GM13976 (cell line): Measurements from ENCODE around the gene FAM151A.
"Not testable (repeated sequence)": the region's sequence is repeated elsewhere in the genome, so short reads cannot be mapped to it uniquely, and the experiment has no call there.

Source experiments
- DNase-seq: peaks from one replicate; pipeline ENCODE4 v3.0.0; 2012; ENCODE audit warnings: low spot score
- in situ Hi-C: fragments of 300-500 bp; cut with MboI; formaldehyde crosslinking; loops from one replicate; pipeline ENCODE4 v1.12.0; 2022; ENCODE audit warnings: low sequenced_read_pairs, mixed read lengths, inconsistent platforms; ENCODE audit not compliant: unreplicated experiment
- TF ChIP-seq, protein P1 (sequence below): IDR thresholded peaks from 2 replicates; pipeline ENCODE4 v1.5.1; 2012; ENCODE audit warnings: borderline replicate concordance, mild to moderate bottlenecking; ENCODE audit not compliant: insufficient read depth; ENCODE audit errors: extremely low read depth, missing control alignments, control extremely low read depth

Gene FAM151A

DNA sequence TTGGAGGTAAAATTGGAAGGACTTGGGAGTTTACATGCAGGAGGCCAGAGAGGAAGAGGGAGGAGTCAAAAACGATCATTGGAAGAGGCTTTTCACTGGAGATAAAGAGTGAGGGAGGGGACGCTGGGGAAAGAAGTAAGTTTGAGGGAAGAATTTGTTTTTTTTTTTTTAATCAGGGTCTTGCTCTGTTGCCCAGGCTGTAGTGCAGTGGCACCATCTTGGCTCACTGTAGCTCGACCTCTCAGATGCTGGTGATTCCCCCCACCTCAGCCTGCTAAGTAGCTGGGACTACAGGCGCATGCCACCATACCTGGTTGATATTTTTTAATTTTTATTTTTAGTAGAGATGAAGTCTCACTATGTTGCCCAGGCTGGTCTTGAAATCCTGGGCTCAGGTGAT, 17.0 kb upstream of the FAM151A start:
- in situ Hi-C loops, result no loop called here
- DNase-seq, result no peak
- TF ChIP-seq, protein P1, sequence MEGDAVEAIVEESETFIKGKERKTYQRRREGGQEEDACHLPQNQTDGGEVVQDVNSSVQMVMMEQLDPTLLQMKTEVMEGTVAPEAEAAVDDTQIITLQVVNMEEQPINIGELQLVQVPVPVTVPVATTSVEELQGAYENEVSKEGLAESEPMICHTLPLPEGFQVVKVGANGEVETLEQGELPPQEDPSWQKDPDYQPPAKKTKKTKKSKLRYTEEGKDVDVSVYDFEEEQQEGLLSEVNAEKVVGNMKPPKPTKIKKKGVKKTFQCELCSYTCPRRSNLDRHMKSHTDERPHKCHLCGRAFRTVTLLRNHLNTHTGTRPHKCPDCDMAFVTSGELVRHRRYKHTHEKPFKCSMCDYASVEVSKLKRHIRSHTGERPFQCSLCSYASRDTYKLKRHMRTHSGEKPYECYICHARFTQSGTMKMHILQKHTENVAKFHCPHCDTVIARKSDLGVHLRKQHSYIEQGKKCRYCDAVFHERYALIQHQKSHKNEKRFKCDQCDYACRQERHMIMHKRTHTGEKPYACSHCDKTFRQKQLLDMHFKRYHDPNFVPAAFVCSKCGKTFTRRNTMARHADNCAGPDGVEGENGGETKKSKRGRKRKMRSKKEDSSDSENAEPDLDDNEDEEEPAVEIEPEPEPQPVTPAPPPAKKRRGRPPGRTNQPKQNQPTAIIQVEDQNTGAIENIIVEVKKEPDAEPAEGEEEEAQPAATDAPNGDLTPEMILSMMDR, result no peak

DNA sequence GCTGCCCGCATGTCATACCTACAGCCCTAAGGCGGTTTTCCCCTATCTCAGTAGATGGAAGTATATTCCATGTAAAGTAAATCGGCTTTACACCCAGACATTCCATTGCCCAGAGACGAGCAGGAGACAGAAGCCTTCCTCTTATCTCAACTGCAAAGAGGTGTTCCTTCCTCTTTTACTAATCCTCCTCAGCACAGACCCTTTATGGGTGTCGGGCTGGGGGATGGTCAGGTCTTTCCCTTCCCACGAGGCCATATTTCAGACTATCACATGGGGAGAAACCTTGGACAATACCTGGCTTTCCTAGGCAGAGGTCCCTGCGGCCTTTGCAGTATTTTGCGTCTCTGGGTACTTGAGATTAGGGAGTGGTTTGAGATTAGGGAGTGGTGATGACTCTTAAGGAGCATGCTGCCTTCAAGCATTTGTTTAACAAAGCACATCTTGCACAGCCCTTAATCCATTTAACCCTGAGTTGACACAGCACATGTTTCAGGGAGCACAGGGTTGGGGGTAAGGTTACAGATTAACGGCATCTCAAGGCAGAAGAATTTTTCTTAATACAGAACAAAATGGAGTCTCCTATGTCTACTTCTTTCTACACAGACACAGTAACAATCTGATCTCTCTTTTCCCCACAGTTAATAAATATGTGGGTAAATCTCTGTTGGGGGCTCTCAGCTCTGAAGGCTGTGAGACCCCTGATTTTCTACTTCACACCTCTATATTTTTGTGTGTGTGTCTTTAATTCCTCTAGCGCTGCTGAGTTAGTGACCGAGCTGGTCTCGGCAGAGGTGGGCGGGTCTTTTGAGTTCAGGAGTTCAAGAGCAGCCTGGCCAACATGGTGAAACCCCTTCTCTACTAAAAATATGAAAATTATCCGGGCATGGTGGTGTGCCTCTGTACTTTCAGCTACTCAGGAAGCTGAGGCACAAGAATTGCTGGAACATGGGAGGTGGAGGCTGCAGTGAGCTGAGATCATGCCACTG, 13.4 kb upstream of the FAM151A start:
- in situ Hi-C loops, result not testable (repeated sequence)

DNA sequence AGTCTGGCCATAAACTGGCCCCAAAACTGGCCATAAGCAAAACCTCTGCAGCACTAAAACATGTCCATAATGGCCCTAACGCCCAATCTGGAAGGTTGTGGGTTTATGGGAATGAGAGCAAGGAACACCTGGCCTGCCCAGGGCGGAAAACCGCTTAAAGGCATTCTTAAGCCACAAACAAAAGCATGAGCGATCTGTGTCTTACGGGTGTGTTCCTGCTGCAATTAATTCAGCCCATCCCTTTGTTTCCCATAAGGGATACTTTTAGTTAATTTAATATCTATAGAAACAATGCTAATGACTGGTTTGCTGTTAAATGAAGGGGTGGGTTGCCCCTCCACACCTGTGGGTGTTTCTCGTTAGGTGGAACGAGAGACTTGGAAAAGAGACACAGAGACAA, 12.5 kb upstream of the FAM151A start:
- in situ Hi-C loops, DNase-seq: not testable (repeated sequence)

More for the DNA sequence above, 13.4 kb upstream of the FAM151A start:
- DNase-seq, result not testable (repeated sequence)

DNA sequence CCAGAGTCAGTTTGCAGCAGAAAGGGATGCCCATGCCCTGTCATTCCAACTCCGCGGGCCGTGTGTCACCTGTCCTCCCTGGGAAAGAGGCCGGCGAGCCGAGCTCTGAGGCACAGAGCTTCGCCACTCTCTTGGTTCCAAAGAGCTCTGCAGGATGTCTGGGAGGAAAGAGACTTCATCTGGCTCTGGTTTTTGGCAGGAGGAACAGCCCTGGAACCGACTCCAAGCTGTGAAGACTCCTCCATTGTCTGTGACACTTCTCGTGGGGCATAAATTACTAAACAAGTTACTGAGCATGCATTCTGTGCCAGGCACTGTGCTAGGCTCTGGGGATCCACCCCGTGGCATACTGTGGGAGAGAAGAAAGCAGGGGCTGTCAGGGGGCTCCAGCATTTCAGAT, 3.9 kb upstream of the FAM151A start:
- no peak for DNase-seq
- in situ Hi-C loops, result no loop called here
- TF ChIP-seq, protein P1, result no peak

DNA sequence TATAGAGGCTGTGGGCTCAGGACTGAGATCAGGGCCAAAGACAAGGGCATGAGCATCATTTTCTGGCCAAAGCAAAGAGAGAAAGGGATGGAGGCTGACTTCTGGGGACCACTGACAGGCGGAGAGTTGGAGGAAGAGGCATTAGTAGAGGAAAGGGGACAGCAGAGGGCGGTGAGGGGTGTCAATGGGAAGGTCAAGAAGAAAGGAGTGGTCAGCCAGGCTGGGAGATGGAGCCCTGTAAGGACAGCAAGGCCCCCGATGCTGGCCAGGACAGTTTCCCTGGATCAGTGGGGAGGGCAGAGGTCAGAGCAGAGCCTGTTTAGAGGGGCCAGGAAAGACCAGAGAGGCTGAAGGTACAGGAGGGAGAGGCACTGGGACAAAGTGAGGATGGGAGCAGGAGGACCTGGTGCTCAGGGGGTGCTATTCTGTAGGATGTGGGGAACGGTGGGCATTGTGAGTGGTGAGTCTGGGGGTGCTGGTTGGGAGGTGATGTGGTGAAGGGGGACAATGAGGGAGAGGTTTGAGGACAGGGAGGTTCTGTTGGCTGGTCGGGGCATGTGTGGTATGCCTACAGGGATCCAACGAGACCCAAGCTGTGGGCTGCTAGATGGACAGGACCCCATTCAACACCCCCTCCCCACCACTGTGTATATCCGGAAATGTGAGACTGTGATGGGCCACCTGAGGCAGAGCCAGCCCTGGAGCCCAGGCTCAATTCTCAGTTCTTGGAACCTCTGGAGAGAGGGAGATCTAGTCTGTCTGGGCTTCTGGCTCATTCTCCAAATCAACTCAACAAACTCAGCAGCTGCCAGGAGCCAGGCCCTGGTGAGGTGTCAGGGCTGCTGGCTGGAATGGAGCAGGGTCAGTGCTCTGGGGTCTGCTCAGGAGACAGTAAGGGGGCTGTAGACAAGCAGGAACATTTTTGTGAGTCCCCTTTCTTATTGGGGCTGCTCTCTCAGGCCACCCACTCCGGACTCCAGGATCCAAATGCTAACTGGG, 1.4 kb upstream of the FAM151A start:
- in situ Hi-C loops, result no loop called here
- TF ChIP-seq, protein P1, result no peak

DNA sequence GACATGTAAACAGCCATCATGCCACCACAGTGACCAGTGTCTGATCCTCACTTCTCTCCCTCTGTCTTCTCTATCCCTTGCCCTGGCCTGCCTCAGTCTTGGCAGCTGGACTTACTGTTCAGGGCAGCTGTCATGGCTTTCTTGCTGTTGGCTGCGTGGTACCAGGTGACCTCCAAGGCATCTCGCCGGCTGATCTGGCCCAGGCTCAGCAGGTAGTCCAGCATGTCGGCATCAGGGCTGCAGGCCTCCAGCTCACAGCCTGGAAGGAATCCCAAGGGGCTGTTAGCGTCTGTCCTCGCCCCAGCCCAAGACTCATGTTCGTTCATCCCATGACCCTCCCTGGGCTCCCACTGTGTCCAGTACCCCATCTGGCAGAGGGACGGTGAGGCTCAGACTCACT, 3.6 kb downstream of the FAM151A start:
- in situ Hi-C loops, result no loop called here
- TF ChIP-seq, protein P1, result no peak
- DNase-seq, result no peak

More for the DNA sequence above, 1.4 kb upstream of the FAM151A start:
- peak; percentile 16 for DNase-seq

DNA sequence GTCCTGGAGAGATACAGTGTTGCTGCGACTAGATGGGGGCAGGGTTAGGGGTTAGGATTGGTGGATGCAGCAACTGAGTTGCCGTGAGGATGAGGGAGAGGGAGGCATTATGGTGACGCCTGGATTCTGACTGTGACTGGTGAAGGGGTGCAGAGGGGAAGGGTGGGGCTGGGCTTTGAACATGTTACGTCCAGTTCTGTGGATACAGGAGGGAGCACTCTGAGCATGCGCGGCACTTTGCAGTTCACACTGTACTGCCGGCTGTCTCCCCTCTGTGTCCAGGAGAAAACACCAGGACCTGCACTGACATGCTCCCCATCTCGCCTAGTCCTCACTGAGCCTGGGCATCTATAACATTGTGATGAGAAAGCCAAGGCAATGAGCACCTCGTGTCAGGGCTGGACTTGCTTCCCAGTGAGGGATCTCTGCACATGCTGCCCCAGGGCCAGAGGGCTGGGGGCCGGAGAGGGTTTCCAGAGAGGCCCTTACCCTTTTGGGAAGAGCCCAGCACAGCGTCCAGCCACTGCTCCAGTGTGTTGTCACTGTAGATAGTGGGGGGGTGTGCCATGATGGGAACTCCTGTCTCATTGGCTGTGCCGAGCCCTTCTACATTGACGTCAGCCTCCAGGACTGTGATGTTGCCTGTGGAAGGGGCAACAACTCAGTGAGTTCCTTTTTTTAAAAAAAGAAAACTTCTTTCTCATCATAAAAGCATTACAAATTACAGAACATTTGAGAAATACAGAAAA, 7.6 kb downstream of the FAM151A start:
- TF ChIP-seq, protein P1, result no peak
- in situ Hi-C loops, result no loop called here
- DNase-seq, result no peak
